Mesendoderm (in vitro differentiated cells): ENCODE measurements around the gene RAD18.

Experiments used
- DNase-seq: peaks from one replicate; pipeline ENCODE4 v3.0.0; 2013
- H2AK5ac ChIP-seq: 2 replicates; pipeline ENCODE4 v1.6.1; 2013; ENCODE audit warnings: low read length, inconsistent platforms
- H2BK120ac ChIP-seq: 2 replicates; pipeline ENCODE4 v1.6.1; 2013; ENCODE audit warnings: low read depth, mild to moderate bottlenecking, low read length, moderate library complexity, mixed read lengths
- H2BK15ac ChIP-seq: replicated peaks from 2 replicates; pipeline ENCODE4 v1.6.1; 2013; ENCODE audit warnings: low read depth, mild to moderate bottlenecking, moderate library complexity
- H2BK5ac ChIP-seq: 2 replicates; pipeline ENCODE4 v1.6.1; 2013; ENCODE audit warnings: low read length, inconsistent platforms
- H3K18ac ChIP-seq: 2 replicates; pipeline ENCODE4 v1.6.1; 2013; ENCODE audit warnings: mild to moderate bottlenecking, low read length, mixed read lengths
- H3K23ac ChIP-seq: one replicate; pipeline ENCODE4 v1.6.1; 2013; ENCODE audit warnings: low read length
- H3K27ac ChIP-seq: 2 replicates; pipeline ENCODE4 v1.5.1; 2013; ENCODE audit warnings: low read depth, mild to moderate bottlenecking, inconsistent platforms, low read length, moderate library complexity
- H3K27me3 ChIP-seq: 2 replicates; pipeline ENCODE4 v1.6.1; 2013; ENCODE audit warnings: low read length, control low read depth, mild to moderate bottlenecking, inconsistent platforms; ENCODE audit not compliant: insufficient read depth, poor library complexity
- H3K36me3 ChIP-seq: 2 replicates; pipeline ENCODE4 v1.6.1; 2013; ENCODE audit warnings: low read length, inconsistent platforms; ENCODE audit not compliant: control insufficient read depth, insufficient read depth
- H3K4ac ChIP-seq: one replicate; pipeline ENCODE4 v1.6.1; 2013; ENCODE audit warnings: low read depth, mild to moderate bottlenecking, low read length, moderate library complexity
- H3K4me1 ChIP-seq: 2 replicates; pipeline ENCODE4 v1.6.1; 2013; ENCODE audit warnings: low read depth, low read length, inconsistent platforms; ENCODE audit not compliant: control insufficient read depth
- H3K4me2 ChIP-seq: 2 replicates; pipeline ENCODE4 v1.6.1; 2013; ENCODE audit warnings: low read length
- H3K4me3 ChIP-seq: 2 replicates; pipeline ENCODE4 v1.5.1; 2013; ENCODE audit warnings: mild to moderate bottlenecking, low read length
- H3K56ac ChIP-seq: one replicate; pipeline ENCODE4 v1.6.1; 2013; ENCODE audit warnings: low read length
- H3K79me1 ChIP-seq: 2 replicates; pipeline ENCODE4 v1.6.1; 2013; ENCODE audit warnings: low read length, inconsistent platforms
- H3K79me2 ChIP-seq: 2 replicates; pipeline ENCODE4 v1.6.1; 2013; ENCODE audit warnings: mild to moderate bottlenecking, low read length; ENCODE audit not compliant: control insufficient read depth, insufficient read depth
- H3K9ac ChIP-seq: 2 replicates; pipeline ENCODE4 v1.6.1; 2013; ENCODE audit warnings: low read length, inconsistent platforms
- H4K5ac ChIP-seq: one replicate; pipeline ENCODE4 v1.6.1; 2013; ENCODE audit warnings: low read length
- H4K8ac ChIP-seq: one replicate; pipeline ENCODE4 v1.6.1; 2013; ENCODE audit warnings: low read depth, mild to moderate bottlenecking, control low read depth, low read length, moderate library complexity
- WGBS: extraction: QIAGEN DNeasy Blood & Tissue Kit; methylation state at CpG from one replicate; pipeline ENCODE4 v1.1.7; 2013; ENCODE audit warnings: low lambda C conversion rate, missing lambda C conversion rate; ENCODE audit not compliant: insufficient coverage; ENCODE audit errors: extremely low coverage; 5-methylcytosine and 5-hydroxymethylcytosine counted together

The RAD18 gene

GRCh38 chr3:8865697-8866096 is 97.6 kb downstream of the RAD18 start:
- no peak overlapping the region for H4K8ac ChIP-seq
- no peak overlapping the region for H3K56ac ChIP-seq
- H4K5ac ChIP-seq: no peak overlapping the region
- H3K4ac ChIP-seq: no peak overlapping the region
- no peak overlapping the region for H3K4me2 ChIP-seq
- no peaks in the 10 kb centered on the region for H3K27me3 ChIP-seq
- no peak overlapping the region for H3K9ac ChIP-seq
- H2BK5ac ChIP-seq: no peak overlapping the region
- no peak overlapping the region for H2AK5ac ChIP-seq
- no CpG with 5 or more reads among the region's 4 CpGs for WGBS
- H3K79me1 ChIP-seq: no peaks in the 10 kb centered on the region
- H3K27ac ChIP-seq: no peak overlapping the region
- H3K18ac ChIP-seq: no peak overlapping the region
- H3K79me2 ChIP-seq: no peaks in the 10 kb centered on the region
- peaks cover 4% of the 10 kb centered on the region for H3K4me1 ChIP-seq
- no peaks in the 10 kb centered on the region for H3K36me3 ChIP-seq
- H2BK120ac ChIP-seq: no peak overlapping the region
- H3K23ac ChIP-seq: no peak overlapping the region
- no peak overlapping the region for H2BK15ac ChIP-seq
- no peak for DNase-seq
- no peak overlapping the region for H3K4me3 ChIP-seq

GRCh38 chr3:8864402-8865350 is 98.6 kb downstream of the RAD18 start:
- Histone ChIP-seq H2BK120ac (peak overlapping the region; percentile 82), H3K79me2 (no peaks in the 10 kb centered on the region), H3K56ac (peak overlapping the region; percentile 69), H3K27ac (peak overlapping the region; percentile 83), H3K79me1 (no peaks in the 10 kb centered on the region), H4K8ac (no peak overlapping the region), H3K18ac (peak overlapping the region; percentile 4), H3K4me3 (no peak overlapping the region), H2BK5ac (peak overlapping the region; percentile 21), H3K9ac (peak overlapping the region; percentile 5), H4K5ac (peak overlapping the region; percentile 30), H3K4me1 (peaks cover 4% of the 10 kb centered on the region), H3K27me3 (no peaks in the 10 kb centered on the region), H2AK5ac (no peak overlapping the region), H3K4me2 (no peak overlapping the region), H3K23ac (no peak overlapping the region), H2BK15ac (no peak overlapping the region), H3K4ac (no peak overlapping the region), H3K36me3 (no peaks in the 10 kb centered on the region)
- WGBS: no CpG with 5 or more reads among the region's 16 CpGs
- peak; percentile 57 for DNase-seq

- Histone ChIP-seq H3K4ac (no peak overlapping the region), H2BK15ac (no peak overlapping the region), H3K27ac (peak overlapping the region; percentile 43), H2BK120ac (no peak overlapping the region), H3K36me3 (no peaks in the 10 kb centered on the region), H3K79me1 (no peaks in the 10 kb centered on the region), H3K4me1 (peaks cover 4% of the 10 kb centered on the region), H3K56ac (no peak overlapping the region), H3K27me3 (no peaks in the 10 kb centered on the region), H2AK5ac (no peak overlapping the region), H3K9ac (no peak overlapping the region), H3K79me2 (no peaks in the 10 kb centered on the region), H4K8ac (no peak overlapping the region), H3K4me3 (no peak overlapping the region), H3K4me2 (no peak overlapping the region), H3K23ac (no peak overlapping the region), H4K5ac (no peak overlapping the region), H3K18ac (no peak overlapping the region), H2BK5ac (peak overlapping the region; percentile 21)
- peak; percentile 86 for DNase-seq
- no CpG with 5 or more reads among the region's 4 CpGs for WGBS
These were observed 99.4 kb downstream of the RAD18 start for GRCh38 chr3:8863891-8864290.

GRCh38 chr3:8857720-8858367 is 105.4 kb downstream of the RAD18 start:
- WGBS: no CpG with 5 or more reads among the region's 8 CpGs
- Histone ChIP-seq H3K36me3 (no peaks in the 10 kb centered on the region), H3K9ac (no peak overlapping the region), H2BK5ac (no peak overlapping the region), H3K4me2 (no peak overlapping the region), H2AK5ac (no peak overlapping the region), H3K27me3 (no peaks in the 10 kb centered on the region), H3K79me1 (no peaks in the 10 kb centered on the region), H3K4ac (no peak overlapping the region), H3K4me1 (no peaks in the 10 kb centered on the region), H4K5ac (no peak overlapping the region), H3K23ac (no peak overlapping the region), H3K4me3 (no peak overlapping the region), H3K18ac (no peak overlapping the region), H2BK15ac (no peak overlapping the region), H3K79me2 (no peaks in the 10 kb centered on the region), H4K8ac (no peak overlapping the region), H3K56ac (no peak overlapping the region), H2BK120ac (no peak overlapping the region), H3K27ac (no peak overlapping the region)
- DNase-seq: no peak

- Histone ChIP-seq H3K4me1 (no peaks in the 10 kb centered on the region), H2BK5ac (no peak overlapping the region), H2AK5ac (no peak overlapping the region), H3K27me3 (no peaks in the 10 kb centered on the region), H3K4ac (no peak overlapping the region), H3K56ac (no peak overlapping the region), H2BK120ac (no peak overlapping the region), H3K4me2 (no peak overlapping the region), H3K18ac (no peak overlapping the region), H3K4me3 (no peak overlapping the region), H3K79me2 (no peaks in the 10 kb centered on the region), H3K79me1 (no peaks in the 10 kb centered on the region), H3K27ac (no peak overlapping the region), H2BK15ac (no peak overlapping the region), H3K9ac (no peak overlapping the region), H3K36me3 (no peaks in the 10 kb centered on the region), H3K23ac (no peak overlapping the region), H4K5ac (no peak overlapping the region), H4K8ac (no peak overlapping the region)
- DNase-seq: no peak
- WGBS: no CpG with 5 or more reads among the region's 1 CpG
These were observed 106.6 kb downstream of the RAD18 start for GRCh38 chr3:8856721-8857120.
